ENCODE measurements around the gene RBM47. TPM values are rescaled to one million over a fixed set of nuclear protein-coding genes. Genes with fewer than 3 reads are reported as not detected.

RBM47 gene
- total and polyA plus RNA-seq, 2 of the 4 experiments (the other 2 are of a cell fraction): 0.44 to 1.1 TPM

DNA sequence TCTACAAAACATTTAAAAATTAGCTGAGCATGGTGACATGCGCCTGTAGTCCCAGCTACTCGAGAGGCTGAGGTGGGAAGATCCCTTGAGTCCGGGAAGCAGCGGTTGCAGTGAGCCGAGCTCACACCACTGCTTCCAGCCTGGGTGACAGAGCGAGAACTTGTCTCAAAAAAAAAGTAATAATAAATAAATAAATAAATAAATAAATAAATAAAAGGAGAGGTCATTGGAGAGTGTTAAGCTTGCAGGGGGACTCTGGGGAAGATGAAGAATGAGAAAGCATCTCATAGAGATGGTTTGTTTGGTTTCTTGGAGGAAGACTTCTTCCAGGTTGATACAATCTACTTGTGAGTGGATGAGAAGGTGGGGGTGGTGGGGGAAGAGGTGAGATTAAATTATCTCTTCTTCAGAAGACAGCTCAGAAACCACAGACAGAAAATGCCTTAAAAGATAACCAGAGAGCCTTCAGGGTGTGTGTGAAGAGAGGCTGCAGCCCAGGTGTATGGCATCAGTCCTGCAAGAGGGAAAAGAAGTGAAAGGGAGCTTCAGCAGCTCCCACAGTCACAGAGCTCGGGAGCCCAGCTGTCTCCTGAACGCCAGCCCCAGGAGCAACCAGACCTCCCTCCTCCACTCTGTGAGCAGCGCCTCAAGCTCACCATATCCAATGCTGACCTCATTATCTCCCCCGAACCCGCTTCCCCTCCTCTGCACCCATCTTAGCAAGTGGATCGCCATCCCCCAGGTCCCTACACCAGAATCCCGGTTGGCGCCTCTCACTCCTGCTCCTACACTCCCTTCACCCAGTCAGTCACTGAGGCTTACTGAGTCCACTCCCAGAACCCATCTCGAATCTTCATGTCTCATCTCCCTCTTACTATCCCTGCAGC, 48.2 kb downstream of the RBM47 start (continued):
- no peak for TF ChIP-seq CEBPB (IDR thresholded peaks at IDR 0.05; ENCODE audit: low read depth, low read length)

GRCh38 chr4:40579983-40580382, 49.7 kb downstream of the RBM47 start:
- Histone ChIP-seq H3K56ac (ENCODE audit: extremely low read depth, insufficient read depth, low read length) (no peak overlapping the region), H4K20me1 (ENCODE audit: insufficient read depth, low read length) (no peaks in the 10 kb centered on the region), H3K9me1 (ENCODE audit: insufficient read depth, low read length) (peaks cover 14% of the 10 kb centered on the region), H3K27me3 (ENCODE audit: control insufficient read depth, insufficient read depth, low read length) (no peaks in the 10 kb centered on the region), H3K27ac (ENCODE audit: insufficient read depth, low read length) (peak overlapping the region; percentile 24), H2BK20ac (ENCODE audit: low read depth, low read length) (peak overlapping the region; percentile 95), H3K79me1 (ENCODE audit: low read depth in 1 of 2, low read length in 2 of 2) (no peaks in the 10 kb centered on the region), H4K5ac (ENCODE audit: low read depth, low read length) (peak overlapping the region; percentile 22; the same call in 1 of the 2 replicates), H2BK15ac (ENCODE audit: low read depth, low read length) (peak overlapping the region; percentile 76; the same call in 1 of the 3 replicates), H3K4me1 (ENCODE audit: control insufficient read depth, insufficient read depth, low read length) (peaks cover 7% of the 10 kb centered on the region; the same call in 1 of the 2 replicates), H2BK120ac (ENCODE audit: low read depth, low read length) (peak overlapping the region; percentile 99), H3K9me3 (ENCODE audit: control insufficient read depth, insufficient read depth, low read length) (no peaks in the 10 kb centered on the region), H3K9ac (ENCODE audit: low read depth, low read length) (no peak overlapping the region), H3K14ac (replicated peaks; ENCODE audit: low read depth, low read length) (peak overlapping the region; percentile 89), H3K4ac (ENCODE audit: low read depth, low read length) (peak overlapping the region; percentile 92), H4K91ac (ENCODE audit: insufficient read depth, low read depth, low read length) (peak overlapping the region; percentile 95), H3K23ac (ENCODE audit: low read depth, low read length) (no peak overlapping the region), H2BK5ac (ENCODE audit: low read depth, low read length, poor library complexity, severe bottlenecking) (peak overlapping the region; percentile 76), H3K4me3 (ENCODE audit: insufficient read depth, low read depth, low read length) (no peak overlapping the region), H2AFZ (replicated peaks; ENCODE audit: low read length, poor library complexity) (peak overlapping the region; percentile 7), H3K36me3 (ENCODE audit: control insufficient read depth, insufficient read depth, low read length) (no peaks in the 10 kb centered on the region), H2AK9ac (replicated peaks; ENCODE audit: low read depth, low read length, poor library complexity) (no peak overlapping the region), H3K4me2 (ENCODE audit: low read depth, low read length) (no peak overlapping the region), H2AK5ac (ENCODE audit: low read depth, low read length) (peak overlapping the region; percentile 95; the same call in 1 of the 2 replicates), H3K18ac (ENCODE audit: low read depth, low read length) (no peak overlapping the region; the same call in 1 of the 2 replicates), H4K8ac (ENCODE audit: low read depth in 2 of 2, low read length in 2 of 2) (peak overlapping the region; percentile 85 to 88)
- TF ChIP-seq RCOR1 (IDR thresholded peaks at IDR 0.05; ENCODE audit: insufficient replicate concordance, low read length) (no peak), FOS (IDR thresholded peaks at IDR 0.05; ENCODE audit: low read depth, low read length) (0 out of 2 replicates have a peak, but pooled peaks have one; percentile 31)
- dilution Hi-C loops (cut with HindIII; ENCODE audit: low sequenced_read_pairs, unreplicated experiment): no loop called here
- WGBS, 2 experiments (ENCODE audit: extremely low coverage in 2 of 2, insufficient read length in 1 of 2): no CpG with 5 or more reads among the region's 3 CpGs
- DNase-seq: peak; percentile 91
- in situ Hi-C loops (cut with MboI; ENCODE audit: low sequenced_read_pairs): no loop called here
- POLR2A ChIA-PET (ENCODE audit: unreplicated experiment): no interaction called here
- intact Hi-C loops (cut with micrococcal nuclease): no loop called here
- peak; percentile 39 for ATAC-seq (ENCODE audit: low read depth)
- CTCF ChIA-PET: no interaction called here
- BruUV-seq (replicated peaks): no TSS peak
